Ovary (tissue), 9 donors: ENCODE results near the gene PDXK. TPM values are rescaled to one million over a fixed set of nuclear protein-coding genes. Genes with fewer than 3 reads are reported as not detected.

Experiments used
- DNase-seq, 5 donors: peaks; one replicate each; pipeline ENCODE4 v3.0.0-alpha.2; 2019 to 2020
- H3K27ac ChIP-seq, 2 donors: fragments of 200-600 bp; one replicate each; pipeline versions ENCODE4 v1.5.1 to v1.8.0; 2019 to 2022
- H3K27me3 ChIP-seq: fragments of 200-600 bp; one replicate; pipeline ENCODE4 v1.8.0; 2022
- H3K36me3 ChIP-seq: fragments of 200-600 bp; sonication (generic); one replicate; pipeline ENCODE4 v1.5.1; 2019
- H3K4me1 ChIP-seq: one replicate; pipeline ENCODE4 v1.8.1; 2013; ENCODE audit warnings: mild to moderate bottlenecking, moderate library complexity; ENCODE audit not compliant: insufficient read depth
- H3K4me3 ChIP-seq: fragments of 200-600 bp; sonication (generic); one replicate; pipeline ENCODE4 v1.5.1; 2017
- H3K9me3 ChIP-seq, 2 donors: fragments of 200-600 bp in 1 of 2; sonication (generic) in 1 of 2; one replicate each; pipeline versions ENCODE4 v1.5.1 to v1.8.1; 2013 to 2019; ENCODE audit warnings: mild to moderate bottlenecking in 1 of 2, moderate library complexity in 1 of 2
- EP300 ChIP-seq: sonication (generic); formaldehyde crosslinking; IDR thresholded peaks from one replicate; pipeline ENCODE4 v1.6.1; 2017; ENCODE audit warnings: antibody characterized with exemption
- POLR2A ChIP-seq: fragments of 450-650 bp; IDR thresholded peaks from one replicate; pipeline ENCODE4 v1.6.1; 2017; ENCODE audit warnings: antibody characterized with exemption, mild to moderate bottlenecking, moderate library complexity
- WGBS, 3 donors: extraction: QIAGEN DNeasy Blood & Tissue Kit in 1 of 3; methylation state at CpG; one replicate each; pipeline versions ENCODE4 v1.1.5 to v1.1.7; 2013 to 2017; 5-methylcytosine and 5-hydroxymethylcytosine counted together
- intact Hi-C, 4 donors: fragments of 100-400 bp; cut with DNase I; formaldehyde crosslinking; loops; one replicate each; pipeline versions ENCODE4 v1.11.0 to v1.15.1; 2022 to 2023
- polyA plus RNA-seq, 2 donors: library from polyadenylated mRNA; stranded (reverse); fragments of 200-250 nt in 1 of 2; fragments of 350-450 nt in 1 of 2; fragmentation: Illumina TruSeq in 1 of 2; extraction: RNeasy Lipid Tissue Mini Kit (QIAGEN cat#74804) in 1 of 2; gene quantifications; one replicate each; pipeline ENCODE4 v1.2.3, GENCODE V29; 2013 to 2014
- total RNA-seq, 7 donors: library from RNA; depleted of rRNA in 2 of 7; stranded (reverse); fragments of >200 nt in 2 of 7; fragmentation: NEBNext Ultra II Directional in 3 of 7; extraction: Animal tissue kit (Norgen Biotek cat#: 25700) in 3 of 7; gene quantifications; one replicate each; pipeline versions ENCODE4 v1.1.0 to v1.2.4, GENCODE V29; 2016 to 2023
- TF ChIP-seq, protein P1 (sequence below), 3 donors: fragments of 450-650 bp in 2 of 3; fragments of 200-600 bp in 1 of 3; IDR thresholded peaks; one replicate each; pipeline versions ENCODE4 v1.5.1 to v1.8.0; 2016 to 2022; ENCODE audit warnings: antibody characterized with exemption in 3 of 3, mild to moderate bottlenecking in 1 of 3
- donor health status: DM: no; HTN: no; CAD: no; lungs with moderate emphysema.
- donor health status: DM: no; HTN: no; CAD: no.
- donor health status: Bipolar disorder and iron deficiency.
- donor health status: DM: yes; HTN: yes; CAD: no.
- donor health status: DM: no; HTN: no; CAD: no.
- donor health status: DM: yes; HTN: yes; CAD: no.

Gene PDXK
- total and polyA plus RNA-seq, 9 donors = 19.9 to 125 (median 88.6) TPM

DNA sequence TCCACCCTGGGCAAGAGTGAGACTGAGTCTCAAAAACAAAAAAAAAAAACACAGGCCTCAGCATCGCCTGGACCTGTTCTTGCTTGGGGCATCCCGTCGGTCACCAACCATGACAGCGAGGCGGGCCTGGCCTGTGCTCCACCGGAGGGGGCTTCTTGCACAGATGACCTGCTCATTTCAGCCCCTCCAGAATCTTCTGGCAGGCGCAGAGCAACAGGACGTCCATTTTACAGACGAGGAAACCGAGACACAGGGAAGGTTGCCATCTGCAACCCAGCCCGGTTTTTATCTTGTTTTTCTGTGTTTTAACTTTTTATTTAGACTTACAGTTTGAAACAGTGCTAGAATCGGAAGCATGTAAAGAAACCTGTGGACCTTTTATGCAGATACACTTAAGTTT is 56.3 kb downstream of the PDXK start:
- Histone ChIP-seq H3K4me1 (no peaks in the 10 kb centered on the region), H3K27me3 (no peaks in the 10 kb centered on the region), H3K9me3 (no peaks in the 10 kb centered on the region), H3K36me3 (no peaks in the 10 kb centered on the region), H3K27ac (no peak overlapping the region), H3K4me3 (peak overlapping the region; percentile 76)
- DNase-seq = no peak
- no peak for TF ChIP-seq EP300
- TF ChIP-seq POLR2A = no peak
- TF ChIP-seq, protein P1, sequence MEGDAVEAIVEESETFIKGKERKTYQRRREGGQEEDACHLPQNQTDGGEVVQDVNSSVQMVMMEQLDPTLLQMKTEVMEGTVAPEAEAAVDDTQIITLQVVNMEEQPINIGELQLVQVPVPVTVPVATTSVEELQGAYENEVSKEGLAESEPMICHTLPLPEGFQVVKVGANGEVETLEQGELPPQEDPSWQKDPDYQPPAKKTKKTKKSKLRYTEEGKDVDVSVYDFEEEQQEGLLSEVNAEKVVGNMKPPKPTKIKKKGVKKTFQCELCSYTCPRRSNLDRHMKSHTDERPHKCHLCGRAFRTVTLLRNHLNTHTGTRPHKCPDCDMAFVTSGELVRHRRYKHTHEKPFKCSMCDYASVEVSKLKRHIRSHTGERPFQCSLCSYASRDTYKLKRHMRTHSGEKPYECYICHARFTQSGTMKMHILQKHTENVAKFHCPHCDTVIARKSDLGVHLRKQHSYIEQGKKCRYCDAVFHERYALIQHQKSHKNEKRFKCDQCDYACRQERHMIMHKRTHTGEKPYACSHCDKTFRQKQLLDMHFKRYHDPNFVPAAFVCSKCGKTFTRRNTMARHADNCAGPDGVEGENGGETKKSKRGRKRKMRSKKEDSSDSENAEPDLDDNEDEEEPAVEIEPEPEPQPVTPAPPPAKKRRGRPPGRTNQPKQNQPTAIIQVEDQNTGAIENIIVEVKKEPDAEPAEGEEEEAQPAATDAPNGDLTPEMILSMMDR (IDR thresholded peaks at IDR 0.05) = no peak
- WGBS, 3 donors = 69 to 76% (median 70%) methylated on average over 12 of the region's 12 CpGs
- intact Hi-C loops = no loop called here

DNA sequence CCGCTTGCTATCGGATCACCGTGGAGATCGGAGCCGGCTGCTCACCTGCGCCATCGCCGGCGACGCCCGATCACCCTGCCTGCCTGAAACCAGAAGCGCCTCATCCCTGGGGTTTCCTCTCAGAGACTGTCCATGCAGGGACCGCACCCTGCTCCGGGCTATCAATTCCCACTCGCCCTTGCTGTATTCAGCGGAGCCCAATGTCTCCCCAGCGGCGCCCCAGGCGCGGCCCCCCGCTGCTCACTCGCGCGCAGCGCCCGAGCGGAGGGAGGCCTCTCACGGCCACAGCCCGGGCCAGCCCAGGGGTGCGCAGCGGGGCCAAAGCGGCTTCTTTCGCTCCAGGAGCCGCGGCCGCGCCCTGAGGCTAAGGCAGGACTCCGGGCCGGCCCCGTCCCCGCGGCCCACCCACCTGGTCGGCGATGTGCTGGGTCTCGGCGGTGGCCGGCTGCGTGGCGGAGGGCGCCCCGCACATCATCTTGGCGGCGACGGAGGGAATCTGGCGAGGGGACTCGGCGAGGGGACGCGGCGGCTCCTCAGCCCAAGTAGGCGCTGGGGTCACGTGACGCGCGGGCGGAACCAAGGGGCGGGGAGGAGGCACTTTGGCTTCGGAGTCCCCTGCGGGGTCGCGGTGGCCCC is 57.0 kb downstream of the PDXK start, which contains the start of gene CSTB:
Gene CSTB, minus strand, starts transcription at position 514 of the 636 bp plus-strand sequence. Its CDS starts 39 bp downstream, at position 475.
- Histone ChIP-seq H3K27ac (peak within 1 kb of the TSS; percentile 81 to 82), H3K4me3 (peak within 1 kb of the TSS; percentile 76), H3K36me3 (no peaks in the 10 kb centered on the region), H3K9me3 (no peaks in the 10 kb centered on the region), H3K4me1 (no peaks in the 10 kb centered on the region), H3K27me3 (no peaks in the 10 kb centered on the region)
- WGBS, 3 donors = 0 to 1% (median 1%) methylated on average over 56 to 71 of the region's 71 CpGs
- TF ChIP-seq POLR2A = peak; percentile 65
- TF ChIP-seq, protein P1 (IDR thresholded peaks at IDR 0.05) = no peak
- intact Hi-C loops = no loop called here
- peak; percentile 81 to 89 (median 84) for DNase-seq

DNA sequence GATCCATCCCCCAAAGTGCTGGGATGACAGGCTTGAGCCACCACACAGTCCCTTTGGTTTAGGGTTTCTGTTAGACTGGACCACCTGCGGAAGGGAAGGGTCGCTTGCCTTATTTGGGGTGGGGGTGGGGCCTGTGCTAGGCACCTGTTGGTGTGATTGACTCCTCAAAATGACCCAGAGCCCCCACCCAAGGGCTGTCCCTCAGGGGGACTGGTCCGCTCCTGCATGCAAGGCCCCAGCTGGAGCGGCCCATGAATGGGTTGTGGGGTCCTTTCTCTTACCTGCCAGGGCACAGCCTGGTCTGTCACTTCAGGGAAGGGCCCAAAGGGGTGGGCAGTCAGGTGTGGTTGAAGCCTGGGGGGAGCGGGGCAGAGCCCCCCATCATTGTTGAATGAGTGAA is 59.0 kb downstream of the PDXK start:
- TF ChIP-seq, protein P1 (IDR thresholded peaks at IDR 0.05) = no peak
- TF ChIP-seq POLR2A (no peak), EP300 (no peak)
- intact Hi-C loops = no loop called here
- H3K36me3 ChIP-seq = no peaks in the 10 kb centered on the region
- WGBS, 3 donors = 91 to 96% (median 94%) methylated on average over 5 of the region's 5 CpGs
- no peaks in the 10 kb centered on the region for H3K27me3 ChIP-seq
- no peaks in the 10 kb centered on the region for H3K4me1 ChIP-seq
- H3K4me3 ChIP-seq = no peak overlapping the region
- DNase-seq = no peak
- no peaks in the 10 kb centered on the region for H3K9me3 ChIP-seq
- H3K27ac ChIP-seq = no peak overlapping the region

DNA sequence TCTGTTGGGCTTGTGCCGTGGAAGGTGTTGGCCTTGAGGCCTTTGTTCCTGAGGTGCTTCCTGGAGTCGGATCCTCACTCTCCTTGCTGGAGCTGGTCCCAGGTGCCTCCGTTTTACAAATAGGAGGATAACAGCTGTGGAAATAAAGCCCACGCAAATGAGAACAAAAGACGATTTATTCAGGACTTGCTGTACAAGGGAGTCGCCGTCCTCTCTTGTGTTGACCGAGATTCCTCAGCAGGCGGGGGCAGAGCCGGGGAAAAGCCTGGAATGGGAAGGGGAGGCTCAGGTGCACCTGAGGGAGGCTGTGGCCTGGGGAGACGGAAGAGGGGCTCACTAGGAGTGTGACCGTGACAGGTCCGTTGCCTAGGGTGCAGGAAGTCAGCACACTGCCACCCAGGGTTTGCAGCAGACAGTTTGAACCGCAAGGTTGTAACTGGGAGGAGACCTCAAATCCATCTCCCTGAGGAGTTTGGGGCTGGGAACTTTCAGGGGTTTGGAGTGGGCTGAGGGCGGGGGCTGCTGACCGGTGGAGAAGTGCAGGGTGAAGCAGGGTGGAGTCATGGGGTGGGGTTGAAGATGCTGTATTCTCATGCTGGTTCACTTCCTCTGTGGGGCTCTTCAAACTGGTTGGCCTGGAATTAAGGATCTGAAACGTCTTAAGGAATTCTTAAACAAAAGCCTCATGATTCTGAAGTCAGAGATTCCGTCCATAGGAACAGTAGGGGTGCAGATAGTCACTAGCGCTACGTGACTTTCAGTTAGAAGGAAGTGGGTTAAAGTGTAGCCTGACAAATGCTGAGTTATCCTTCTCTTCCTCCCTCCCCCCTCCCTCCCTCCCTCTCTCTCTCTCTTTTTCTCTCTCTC is 59.8 kb downstream of the PDXK start:
- TF ChIP-seq POLR2A (no peak), EP300 (no peak)
- TF ChIP-seq, protein P1 (IDR thresholded peaks at IDR 0.05) = no peak
- Histone ChIP-seq H3K36me3 (no peaks in the 10 kb centered on the region), H3K27me3 (no peaks in the 10 kb centered on the region), H3K27ac (no peak overlapping the region), H3K4me1 (no peaks in the 10 kb centered on the region), H3K9me3 (no peaks in the 10 kb centered on the region), H3K4me3 (no peak overlapping the region)
- 46 to 55% (median 50%) methylated on average over 20 of the region's 20 CpGs for WGBS, 3 donors
- no peak for DNase-seq
- intact Hi-C loops = no loop called here
